Parathyroid adenoma (tissue), 2 donors: ENCODE results near the gene AGAP1.

ENCODE experiments used
- H2AFZ ChIP-seq: fragments of 300-600 bp; sonication (generic); one replicate; pipeline ENCODE4 v1.7.0; 2017; ENCODE audit warnings: antibody characterized with exemption, mild to moderate bottlenecking
- H3K27ac ChIP-seq: fragments of 300-600 bp; sonication (generic); one replicate; pipeline ENCODE4 v1.7.0; 2017
- H3K27me3 ChIP-seq: fragments of 300-600 bp; sonication (generic); one replicate; pipeline ENCODE4 v1.7.0; 2017; ENCODE audit warnings: low read length; ENCODE audit not compliant: control insufficient read depth, insufficient read depth
- H3K36me3 ChIP-seq: fragments of 300-600 bp; sonication (generic); one replicate; pipeline ENCODE4 v1.7.0; 2017; ENCODE audit warnings: low read length; ENCODE audit not compliant: control insufficient read depth, insufficient read depth
- H3K4me1 ChIP-seq: fragments of 300-600 bp; sonication (generic); one replicate; pipeline ENCODE4 v1.7.0; 2017; ENCODE audit warnings: control low read depth
- H3K4me2 ChIP-seq: fragments of 300-600 bp; sonication (generic); one replicate; pipeline ENCODE4 v1.7.0; 2017; ENCODE audit warnings: low read length
- H3K4me3 ChIP-seq: fragments of 300-600 bp; sonication (generic); one replicate; pipeline ENCODE4 v1.7.0; 2017; ENCODE audit warnings: low read depth, low read length
- H3K79me2 ChIP-seq: fragments of 300-600 bp; sonication (generic); one replicate; pipeline ENCODE4 v1.7.0; 2017; ENCODE audit warnings: control low read depth
- H3K9ac ChIP-seq: fragments of 300-600 bp; sonication (generic); one replicate; pipeline ENCODE4 v1.7.0; 2017; ENCODE audit warnings: mild to moderate bottlenecking
- H3K9me3 ChIP-seq: fragments of 300-600 bp; sonication (generic); one replicate; pipeline ENCODE4 v1.7.0; 2017; ENCODE audit warnings: low read length; ENCODE audit not compliant: control insufficient read depth
- TF ChIP-seq, protein P1 (sequence below): fragments of 300-600 bp; sonication (generic); IDR thresholded peaks from one replicate; pipeline ENCODE4 v1.7.0; 2017; ENCODE audit warnings: antibody characterized with exemption, mild to moderate bottlenecking
- donor health status: primary hyperparathyroidism.

Gene AGAP1

DNA sequence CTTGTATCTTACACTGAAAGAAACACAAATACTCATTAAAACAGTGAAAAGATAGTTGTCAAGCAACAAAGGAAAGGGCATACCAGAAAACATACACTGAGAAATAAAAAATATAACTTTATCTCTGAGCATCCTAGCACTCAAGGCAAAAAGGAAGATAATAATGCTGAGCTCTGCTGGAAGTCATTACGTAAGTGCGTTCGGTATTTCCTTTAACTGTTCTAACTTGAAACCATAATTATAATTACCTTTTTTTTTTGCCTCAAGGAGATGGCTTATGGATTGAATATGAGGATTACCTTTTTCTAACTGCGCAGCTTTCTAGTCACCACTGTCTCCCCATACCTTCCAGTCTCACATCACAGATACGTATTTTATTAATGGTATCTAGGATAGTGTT is 366.3 kb downstream of the AGAP1 start:
- Histone ChIP-seq H3K27me3 (no peaks in the 10 kb centered on the region), H3K9ac (no peak overlapping the region), H3K79me2 (no peaks in the 10 kb centered on the region), H2AFZ (no peak overlapping the region), H3K4me1 (no peaks in the 10 kb centered on the region), H3K9me3 (no peaks in the 10 kb centered on the region), H3K4me3 (no peak overlapping the region), H3K36me3 (no peaks in the 10 kb centered on the region), H3K27ac (no peak overlapping the region), H3K4me2 (no peak overlapping the region)
- TF ChIP-seq, protein P1, sequence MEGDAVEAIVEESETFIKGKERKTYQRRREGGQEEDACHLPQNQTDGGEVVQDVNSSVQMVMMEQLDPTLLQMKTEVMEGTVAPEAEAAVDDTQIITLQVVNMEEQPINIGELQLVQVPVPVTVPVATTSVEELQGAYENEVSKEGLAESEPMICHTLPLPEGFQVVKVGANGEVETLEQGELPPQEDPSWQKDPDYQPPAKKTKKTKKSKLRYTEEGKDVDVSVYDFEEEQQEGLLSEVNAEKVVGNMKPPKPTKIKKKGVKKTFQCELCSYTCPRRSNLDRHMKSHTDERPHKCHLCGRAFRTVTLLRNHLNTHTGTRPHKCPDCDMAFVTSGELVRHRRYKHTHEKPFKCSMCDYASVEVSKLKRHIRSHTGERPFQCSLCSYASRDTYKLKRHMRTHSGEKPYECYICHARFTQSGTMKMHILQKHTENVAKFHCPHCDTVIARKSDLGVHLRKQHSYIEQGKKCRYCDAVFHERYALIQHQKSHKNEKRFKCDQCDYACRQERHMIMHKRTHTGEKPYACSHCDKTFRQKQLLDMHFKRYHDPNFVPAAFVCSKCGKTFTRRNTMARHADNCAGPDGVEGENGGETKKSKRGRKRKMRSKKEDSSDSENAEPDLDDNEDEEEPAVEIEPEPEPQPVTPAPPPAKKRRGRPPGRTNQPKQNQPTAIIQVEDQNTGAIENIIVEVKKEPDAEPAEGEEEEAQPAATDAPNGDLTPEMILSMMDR: no peak

DNA sequence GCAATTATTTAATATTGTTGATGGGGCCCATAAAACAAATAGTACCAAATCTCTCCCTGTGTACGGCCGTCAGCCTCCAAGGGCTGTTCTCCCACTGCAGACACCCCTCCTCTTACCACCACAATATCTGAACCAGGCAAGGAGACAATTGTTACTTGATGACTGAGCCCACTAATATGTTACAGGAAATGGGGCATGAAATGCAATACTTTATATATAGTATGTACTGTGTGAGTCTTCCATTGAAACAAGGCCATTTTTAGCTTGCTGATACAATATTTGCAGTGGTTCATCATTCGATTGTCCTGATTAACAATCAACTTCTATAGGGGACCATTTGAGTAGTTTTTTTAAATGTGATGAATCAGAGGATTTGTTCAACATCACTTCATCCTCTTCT is 367.0 kb downstream of the AGAP1 start:
- no peaks in the 10 kb centered on the region for H3K79me2 ChIP-seq
- no peak overlapping the region for H3K4me3 ChIP-seq
- no peak overlapping the region for H3K4me2 ChIP-seq
- H3K36me3 ChIP-seq: no peaks in the 10 kb centered on the region
- no peaks in the 10 kb centered on the region for H3K9me3 ChIP-seq
- no peak overlapping the region for H3K9ac ChIP-seq
- TF ChIP-seq, protein P1: no peak
- no peak overlapping the region for H3K27ac ChIP-seq
- no peaks in the 10 kb centered on the region for H3K27me3 ChIP-seq
- no peak overlapping the region for H2AFZ ChIP-seq
- H3K4me1 ChIP-seq: no peaks in the 10 kb centered on the region

DNA sequence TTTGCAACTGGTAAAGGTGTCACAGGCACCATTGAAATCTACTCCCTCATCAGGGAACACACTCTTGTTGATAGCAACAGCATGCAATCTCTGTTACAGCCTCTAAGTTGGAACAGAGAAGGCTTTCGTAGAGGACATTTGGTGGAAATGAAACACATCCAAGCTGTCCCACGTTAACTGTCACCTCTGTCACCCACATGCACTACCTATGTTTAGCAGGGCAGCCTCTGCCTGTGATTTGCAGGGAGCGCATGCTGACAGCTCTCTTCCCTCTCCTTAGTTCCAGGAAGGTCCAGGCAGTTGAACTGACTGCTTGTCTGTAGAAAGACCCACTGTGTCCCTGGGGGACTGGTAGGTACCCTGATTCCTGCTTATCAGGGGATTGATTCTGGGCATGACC is 367.5 kb downstream of the AGAP1 start:
- TF ChIP-seq, protein P1: no peak
- no peaks in the 10 kb centered on the region for H3K4me1 ChIP-seq

DNA sequence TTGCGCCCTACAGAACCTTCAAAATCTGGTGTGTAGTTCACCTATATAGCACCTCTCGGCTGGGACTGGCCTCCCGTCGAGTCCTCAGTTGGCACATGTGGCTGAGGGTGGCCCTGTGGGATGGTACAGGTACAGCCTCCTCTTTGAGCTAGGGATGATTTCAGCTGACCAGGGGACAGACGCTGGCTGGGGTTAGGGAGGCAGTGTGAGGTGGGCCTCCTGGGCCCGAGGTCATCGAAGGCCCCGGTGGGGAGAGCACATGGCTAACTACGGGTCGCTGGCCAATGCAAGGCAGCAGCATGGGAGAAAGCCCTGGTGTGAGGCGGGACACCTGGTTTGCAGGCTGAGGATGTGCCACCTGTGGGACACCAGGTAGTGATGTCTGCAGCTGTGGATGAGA is 369.6 kb downstream of the AGAP1 start:
- Histone ChIP-seq H3K36me3 (no peaks in the 10 kb centered on the region), H3K9ac (no peak overlapping the region), H3K4me2 (no peak overlapping the region), H3K79me2 (no peaks in the 10 kb centered on the region), H2AFZ (no peak overlapping the region), H3K4me3 (no peak overlapping the region), H3K9me3 (no peaks in the 10 kb centered on the region), H3K27ac (no peak overlapping the region), H3K27me3 (no peaks in the 10 kb centered on the region), H3K4me1 (no peaks in the 10 kb centered on the region)
- TF ChIP-seq, protein P1: no peak

More for the DNA sequence above, 367.5 kb downstream of the AGAP1 start:
- no peak overlapping the region for H3K4me2 ChIP-seq
- no peak overlapping the region for H3K27ac ChIP-seq
- no peaks in the 10 kb centered on the region for H3K9me3 ChIP-seq
- H2AFZ ChIP-seq: no peak overlapping the region
- H3K79me2 ChIP-seq: no peaks in the 10 kb centered on the region
- H3K9ac ChIP-seq: no peak overlapping the region
- no peak overlapping the region for H3K4me3 ChIP-seq
- H3K27me3 ChIP-seq: no peaks in the 10 kb centered on the region
- no peaks in the 10 kb centered on the region for H3K36me3 ChIP-seq

DNA sequence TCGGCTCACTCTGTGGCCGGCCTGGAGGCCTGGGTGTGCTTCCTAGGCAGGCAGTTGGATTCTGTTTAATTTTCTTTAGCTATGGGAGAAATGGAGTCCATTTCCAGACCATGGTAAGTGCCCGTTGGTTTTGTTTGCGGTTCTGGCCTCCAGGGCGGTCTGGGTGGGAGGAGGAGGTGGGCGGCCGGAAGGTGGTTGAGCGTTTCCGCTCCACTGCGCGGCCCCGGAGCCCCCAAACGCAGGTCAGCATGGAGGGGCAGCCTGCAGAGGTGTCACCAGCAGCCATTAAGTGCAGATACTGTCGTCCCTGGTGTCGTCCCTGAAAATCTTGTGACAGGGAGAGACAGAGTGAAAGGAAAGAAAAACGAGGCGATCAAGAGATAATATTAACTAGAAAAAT is 370.5 kb downstream of the AGAP1 start:
- no peak overlapping the region for H3K4me3 ChIP-seq
- no peak overlapping the region for H2AFZ ChIP-seq
- H3K9me3 ChIP-seq: no peaks in the 10 kb centered on the region
- no peak overlapping the region for H3K4me2 ChIP-seq
- TF ChIP-seq, protein P1: no peak
- no peaks in the 10 kb centered on the region for H3K27me3 ChIP-seq
- no peaks in the 10 kb centered on the region for H3K4me1 ChIP-seq
- H3K79me2 ChIP-seq: no peaks in the 10 kb centered on the region
- no peak overlapping the region for H3K9ac ChIP-seq
- H3K36me3 ChIP-seq: no peaks in the 10 kb centered on the region
- no peak overlapping the region for H3K27ac ChIP-seq
